H1 (cell line): ENCODE measurements around the gene CKM. TPM values are rescaled to one million over a fixed set of nuclear protein-coding genes. Genes with fewer than 3 reads are reported as not detected.

Experiments used
- CREB1 ChIP-seq: IDR thresholded peaks from 2 replicates; pipeline ENCODE4 v1.6.1; 2012; ENCODE audit warnings: inconsistent platforms
- FOSL1 ChIP-seq: IDR thresholded peaks from 2 replicates; pipeline ENCODE4 v1.6.1; 2011; ENCODE audit warnings: mild to moderate bottlenecking, low read depth, low read length, moderate library complexity; ENCODE audit not compliant: insufficient read depth
- SP1 ChIP-seq: IDR thresholded peaks from 2 replicates; pipeline ENCODE4 v1.6.1; 2011; ENCODE audit warnings: low read depth, low read length
- SP2 ChIP-seq: IDR thresholded peaks from 2 replicates; pipeline ENCODE4 v1.6.1; 2012; ENCODE audit warnings: mild to moderate bottlenecking, low read length, inconsistent platforms
- polyA plus RNA-seq, 7 experiments: library from polyadenylated mRNA; depleted of rRNA in 3 of 7; stranded (reverse) in 5 of 7; unstranded in 2 of 7; fragments of >200 nt in 5 of 7; fragments of 200-250 nt in 2 of 7; gene quantifications; 1 replicate in 5 of 7; 2 replicates in 1 of 7; 4 replicates in 1 of 7; pipeline versions ENCODE4 v1.2.1 to v1.2.3, GENCODE V29; 2011 to 2013; ENCODE audit warnings: missing spikeins in 2 of 7, mixed read lengths in 2 of 7
- total RNA-seq: library from RNA; stranded (reverse); fragmentation: NEBNext Ultra II Directional; extraction: Animal tissue kit (Norgen Biotek cat#: 25700); gene quantifications from 2 replicates; pipeline ENCODE4 v1.2.1, GENCODE V29; 2021

CKM gene
- total and polyA plus RNA-seq, 2 of the 8 experiments (the other 6 are each of a cell fraction or from before 2014, with no cell fraction given) = 0.08 TPM; not detected in 1

- TF ChIP-seq FOSL1 (no peak), CREB1 (no peak), SP2 (no peak), SP1 (no peak)
These were observed 43.0 kb downstream of the CKM start (continued) for GRCh38 chr19:45279587-45280192.
